ENCODE measurements around the gene OPRM1. TPM values are rescaled to one million over a fixed set of nuclear protein-coding genes. Genes with fewer than 3 reads are reported as not detected.
A peak's percentile ranks its signal among the peaks of the same experiment; 100 is the strongest.

The OPRM1 gene
- total RNA-seq, 1 donor from 2014 or later: not detected

DNA sequence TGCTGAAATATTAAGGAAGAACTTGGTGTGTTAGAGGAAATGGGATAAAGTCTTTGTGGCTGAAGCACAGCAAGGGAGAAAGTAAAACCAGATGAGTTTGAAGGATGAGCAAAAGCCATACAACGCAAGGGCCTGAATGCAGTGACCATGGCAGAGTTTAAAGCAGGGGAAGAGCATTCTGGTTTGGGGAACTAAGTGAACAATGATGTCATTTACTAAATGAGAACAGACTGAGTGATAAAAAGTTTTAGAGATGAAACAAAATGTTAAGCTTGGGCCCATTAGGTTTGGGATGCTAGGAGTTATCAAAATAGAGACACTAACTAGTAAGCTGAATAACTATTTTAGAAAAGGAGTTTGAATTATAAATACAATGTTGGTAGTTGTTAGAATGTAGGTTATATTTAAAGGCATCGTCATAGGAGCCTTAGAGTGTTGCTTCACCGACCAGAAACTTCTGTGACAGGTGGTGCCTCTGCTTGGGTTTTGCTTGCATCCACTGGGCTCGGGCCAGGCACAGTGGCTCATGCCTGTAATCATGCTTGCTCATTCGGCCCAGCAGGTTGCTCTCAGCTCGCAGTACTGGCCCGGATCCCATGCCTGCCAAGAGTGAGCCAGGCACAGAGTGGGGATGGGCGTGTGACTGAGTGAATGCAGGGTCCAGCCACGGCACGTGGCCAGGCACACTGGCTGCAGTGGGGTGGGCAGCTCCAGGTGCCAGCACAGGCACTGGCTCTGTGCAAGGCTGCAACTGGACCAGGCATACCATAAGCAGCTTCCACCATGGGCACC lies 37.4 kb upstream of the OPRM1 start:
- H3K27me3 ChIP-seq: no peaks in the 10 kb centered on the region
- TF ChIP-seq CTCF (IDR thresholded peaks at IDR 0.05): no peak
- intact Hi-C loops (cut with DNase I): no loop called here
- ATAC-seq: no peak
- no peak overlapping the region for H3K4me3 ChIP-seq
- no peak overlapping the region for H3K27ac ChIP-seq
- no peaks in the 10 kb centered on the region for H3K9me3 ChIP-seq
- DNase-seq: no peak
- no peaks in the 10 kb centered on the region for H3K4me1 ChIP-seq
- no peaks in the 10 kb centered on the region for H3K36me3 ChIP-seq

DNA sequence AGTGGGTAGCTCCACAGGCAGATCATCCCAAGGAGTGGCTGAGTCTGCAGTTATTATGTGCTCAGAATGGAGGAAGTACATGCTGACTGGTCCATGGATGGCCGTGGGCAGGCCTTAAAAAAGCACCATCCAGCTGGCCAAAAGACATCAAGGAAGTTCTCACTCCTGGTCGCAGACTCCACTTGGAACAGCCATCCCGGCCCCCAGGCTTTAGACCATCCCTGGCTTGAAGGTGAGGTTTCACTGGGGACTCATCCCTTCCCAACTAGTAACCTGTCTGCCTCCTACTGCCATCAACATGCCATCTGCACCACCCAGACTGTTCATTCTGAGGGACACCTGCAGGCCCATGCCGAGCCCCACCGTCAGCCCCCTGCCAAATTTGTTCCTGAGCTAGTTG lies 36.1 kb upstream of the OPRM1 start:
- no peaks in the 10 kb centered on the region for H3K4me1 ChIP-seq
- intact Hi-C loops (cut with DNase I): no loop called here
- H3K27ac ChIP-seq: no peak overlapping the region
- TF ChIP-seq CTCF (IDR thresholded peaks at IDR 0.05): no peak
- DNase-seq (no peak), ATAC-seq (no peak)
- no peak overlapping the region for H3K4me3 ChIP-seq
- H3K9me3 ChIP-seq: no peaks in the 10 kb centered on the region
- no peaks in the 10 kb centered on the region for H3K27me3 ChIP-seq
- H3K36me3 ChIP-seq: no peaks in the 10 kb centered on the region

DNA sequence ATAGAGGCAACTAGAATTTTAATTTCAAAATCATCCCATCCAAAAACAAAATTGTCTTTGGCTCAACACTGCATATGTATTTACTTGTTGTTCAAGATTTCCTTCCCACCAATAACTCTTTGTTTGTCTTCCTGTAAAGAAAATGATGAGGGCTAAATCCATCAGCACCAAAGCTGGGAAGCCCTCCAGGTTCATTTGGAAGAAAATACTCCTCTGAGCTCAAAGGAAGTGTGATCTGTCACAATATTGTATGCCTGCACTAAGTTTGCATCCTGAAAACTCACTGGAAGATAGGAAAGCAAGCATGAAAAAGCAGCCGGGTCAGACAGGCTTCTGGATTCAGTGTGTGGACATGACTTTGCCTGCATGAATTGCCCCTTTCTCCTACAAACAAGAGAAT lies 28.7 kb upstream of the OPRM1 start:
- intact Hi-C loops (cut with DNase I): no loop called here
- no peaks in the 10 kb centered on the region for H3K27me3 ChIP-seq
- DNase-seq (no peak), ATAC-seq (no peak)
- no peak for TF ChIP-seq CTCF (IDR thresholded peaks at IDR 0.05)
- no peaks in the 10 kb centered on the region for H3K9me3 ChIP-seq
- no peak overlapping the region for H3K27ac ChIP-seq
- H3K4me3 ChIP-seq: no peak overlapping the region
- no peaks in the 10 kb centered on the region for H3K4me1 ChIP-seq
- no peaks in the 10 kb centered on the region for H3K36me3 ChIP-seq

DNA sequence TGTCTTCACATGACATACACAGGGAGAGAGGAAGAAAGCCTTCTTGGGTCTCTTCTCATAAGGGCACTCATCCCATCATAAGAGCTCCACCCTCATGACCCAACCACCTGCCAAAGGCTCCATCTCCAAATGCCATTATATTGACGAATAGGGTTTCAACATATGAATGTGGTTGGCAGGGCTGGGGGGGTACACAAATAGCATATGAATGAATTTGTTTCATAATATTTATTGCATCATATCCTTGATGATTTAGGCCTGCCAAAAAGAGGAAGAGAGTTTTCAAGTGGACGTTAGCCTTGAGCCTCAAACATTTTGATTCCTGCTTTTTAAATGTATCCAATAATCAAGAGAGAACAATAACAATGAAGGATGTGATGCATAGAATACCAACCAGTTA lies 26.2 kb upstream of the OPRM1 start:
- DNase-seq (no peak), ATAC-seq (peak; percentile 70)
- no peaks in the 10 kb centered on the region for H3K36me3 ChIP-seq
- intact Hi-C loops (cut with DNase I): no loop called here
- no peaks in the 10 kb centered on the region for H3K9me3 ChIP-seq
- no peak overlapping the region for H3K4me3 ChIP-seq
- no peak for TF ChIP-seq CTCF (IDR thresholded peaks at IDR 0.05)
- H3K4me1 ChIP-seq: no peaks in the 10 kb centered on the region
- no peaks in the 10 kb centered on the region for H3K27me3 ChIP-seq
- H3K27ac ChIP-seq: no peak overlapping the region

- Histone ChIP-seq H3K4me1 (no peaks in the 10 kb centered on the region), H3K27ac (no peak overlapping the region), H3K9me3 (no peaks in the 10 kb centered on the region), H3K36me3 (no peaks in the 10 kb centered on the region), H3K4me3 (no peak overlapping the region), H3K27me3 (no peaks in the 10 kb centered on the region)
- ATAC-seq: no peak
- DNase-seq: no peak
- TF ChIP-seq CTCF (IDR thresholded peaks at IDR 0.05): no peak
- intact Hi-C loops (cut with DNase I): no loop called here
Measured at GRCh38 chr6:154017786-154018185, 21.3 kb upstream of the OPRM1 start.

DNA sequence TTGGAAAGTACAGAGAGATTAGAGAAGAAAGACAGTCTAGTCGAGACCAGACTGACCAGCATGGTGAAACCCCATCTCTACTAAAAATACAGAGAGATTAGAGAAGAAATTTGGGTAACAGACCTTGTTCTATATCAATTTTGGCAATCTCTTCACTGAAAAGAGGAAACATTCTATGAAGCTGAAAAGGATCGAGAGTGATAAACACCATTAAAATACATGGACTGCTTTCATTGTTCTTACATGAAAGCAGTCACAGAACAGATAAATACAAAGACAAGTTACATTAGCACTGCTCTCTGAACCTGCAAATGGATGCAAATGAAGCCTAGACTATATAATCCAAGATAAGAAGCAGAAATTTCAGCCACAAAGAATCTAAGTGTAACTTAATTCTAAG lies 8.4 kb upstream of the OPRM1 start:
- no peak overlapping the region for H3K4me3 ChIP-seq
- no peaks in the 10 kb centered on the region for H3K4me1 ChIP-seq
- H3K27ac ChIP-seq: no peak overlapping the region
- no peak for ATAC-seq
- no peak for DNase-seq
- H3K9me3 ChIP-seq: no peaks in the 10 kb centered on the region
- no peaks in the 10 kb centered on the region for H3K27me3 ChIP-seq
- H3K36me3 ChIP-seq: no peaks in the 10 kb centered on the region
- intact Hi-C loops (cut with DNase I): no loop called here
- no peak for TF ChIP-seq CTCF (IDR thresholded peaks at IDR 0.05)
